HG03139 (cell line): Measurements from ENCODE around the gene ASF1B.
A peak's percentile ranks its signal among the peaks of the same experiment; 100 is the strongest.

Source experiments
- ATAC-seq: cut with Tn5 transposase; IDR thresholded peaks from one replicate; pipeline ENCODE4 v1.9.1; 2021; ENCODE audit not compliant: unreplicated experiment

Gene ASF1B

DNA sequence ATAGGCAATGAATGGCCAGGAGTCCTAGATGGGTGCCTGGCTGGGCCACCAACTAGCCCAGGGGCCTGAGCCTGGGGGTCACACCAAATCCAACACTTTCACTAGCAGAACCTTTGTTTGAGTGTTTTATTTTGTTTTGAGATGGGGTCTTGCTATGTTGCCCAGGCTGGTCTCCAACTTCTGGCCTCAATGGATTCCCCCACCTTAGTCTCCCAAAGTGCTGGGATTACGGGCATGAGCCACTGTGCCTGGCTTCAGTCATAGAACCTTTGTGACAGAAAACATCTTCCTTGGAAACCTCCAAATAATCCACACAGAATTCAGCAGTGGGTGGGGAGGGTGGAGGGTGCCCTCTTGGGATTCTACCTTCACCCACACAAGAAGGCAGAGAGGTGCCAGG is 24.9 kb downstream of the ASF1B start:
- no peak for ATAC-seq

DNA sequence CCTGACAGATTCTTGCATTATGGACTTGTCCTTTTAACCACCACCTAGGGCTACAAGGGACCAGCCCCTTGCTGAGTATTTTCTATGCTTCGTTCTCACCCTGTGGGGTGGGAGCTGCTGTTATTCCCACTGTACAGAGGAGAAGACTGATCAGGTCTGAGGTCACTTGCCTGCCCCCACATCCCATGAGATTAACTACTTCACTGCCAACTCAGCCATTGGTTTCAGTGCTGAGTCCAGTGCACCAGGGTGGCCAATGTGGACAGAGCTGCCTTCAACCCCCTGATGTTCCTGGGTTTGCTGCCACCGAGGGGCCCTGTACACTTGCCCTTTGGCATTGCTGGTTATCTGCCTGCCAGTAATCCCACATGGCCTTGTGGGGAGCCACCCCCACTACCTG is 25.7 kb downstream of the ASF1B start:
- no peak for ATAC-seq

DNA sequence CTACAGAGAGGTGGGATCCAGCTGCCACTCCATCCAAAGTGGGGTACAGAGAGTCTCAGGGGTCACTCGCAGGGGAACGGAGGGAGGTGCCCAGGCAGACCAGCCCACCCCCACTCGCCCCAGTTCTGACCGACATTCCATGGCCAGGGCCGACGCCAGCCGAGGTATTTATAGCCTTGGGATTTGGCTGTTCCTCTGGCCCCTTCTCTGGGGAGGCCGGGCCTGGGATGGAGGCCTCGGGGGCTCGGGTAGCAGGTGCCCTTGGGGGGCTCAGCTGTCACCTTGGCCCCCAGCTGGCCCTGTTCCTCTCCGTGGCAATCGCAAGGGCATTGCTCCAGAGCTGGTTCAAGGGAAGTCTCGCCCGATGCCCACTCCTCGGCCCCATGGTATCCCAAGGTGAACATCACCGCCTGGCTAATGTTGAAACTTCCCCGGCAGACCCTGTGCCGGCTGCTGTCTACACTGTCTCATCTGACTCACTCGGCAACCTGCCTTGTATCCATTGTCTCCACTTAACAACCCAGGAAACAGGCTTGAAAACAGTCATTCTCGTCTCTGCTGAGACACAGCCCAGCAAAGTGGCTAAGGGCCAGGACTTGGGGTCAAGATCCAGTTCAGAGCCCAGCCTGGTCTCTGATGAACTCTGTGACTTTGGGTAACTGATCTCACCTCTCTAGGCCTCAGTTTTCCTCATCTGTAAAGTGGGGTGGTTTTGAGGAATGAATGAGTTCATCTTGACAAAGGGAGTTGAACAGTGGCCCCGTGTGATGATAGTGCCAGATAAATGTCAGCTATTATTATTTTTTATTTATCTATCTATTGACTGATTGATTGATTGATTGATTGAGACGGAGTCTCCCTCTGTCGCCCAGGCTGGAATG is 28.6 kb downstream of the ASF1B start:
- ATAC-seq: no peak

DNA sequence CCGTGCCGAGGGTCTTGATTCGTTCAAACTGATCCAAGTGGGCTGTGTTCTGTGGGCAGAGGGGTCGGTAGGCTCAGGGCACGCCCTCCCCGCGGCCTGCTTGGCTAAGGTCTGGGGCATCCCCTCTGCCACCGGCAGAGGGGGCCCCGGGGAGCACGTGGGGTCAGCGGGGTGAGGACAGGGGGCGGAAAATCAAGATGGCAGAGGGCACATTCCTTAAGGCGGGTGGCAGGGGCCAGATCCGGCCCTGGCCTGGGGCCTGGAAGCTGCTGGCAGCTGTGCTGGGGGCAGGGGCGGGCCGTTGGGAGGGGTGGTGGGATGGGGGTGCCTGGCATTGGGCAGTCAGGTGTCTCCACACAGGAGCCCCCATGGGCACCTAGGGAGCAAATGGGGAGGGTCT is 29.5 kb downstream of the ASF1B start:
- no peak for ATAC-seq

DNA sequence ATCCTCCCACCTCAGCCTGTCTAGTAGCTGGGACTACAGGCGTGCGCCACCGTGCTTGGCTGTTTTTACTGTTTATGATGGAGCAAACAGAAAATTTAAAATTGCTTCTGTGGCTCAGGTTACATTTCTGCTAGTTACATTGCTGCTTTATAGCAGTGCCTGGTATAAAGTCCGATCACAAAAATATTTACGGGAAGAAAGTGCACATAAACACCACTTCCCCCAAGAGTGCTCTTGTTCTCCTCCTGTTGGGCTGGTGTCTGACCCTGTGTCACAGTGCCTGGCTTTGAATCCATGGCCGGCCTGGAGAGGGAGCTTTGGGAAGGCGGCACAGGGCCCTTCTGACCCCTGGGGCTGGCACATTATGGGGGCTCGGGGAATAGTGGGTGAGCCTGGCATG is 30.7 kb downstream of the ASF1B start:
- no peak for ATAC-seq

DNA sequence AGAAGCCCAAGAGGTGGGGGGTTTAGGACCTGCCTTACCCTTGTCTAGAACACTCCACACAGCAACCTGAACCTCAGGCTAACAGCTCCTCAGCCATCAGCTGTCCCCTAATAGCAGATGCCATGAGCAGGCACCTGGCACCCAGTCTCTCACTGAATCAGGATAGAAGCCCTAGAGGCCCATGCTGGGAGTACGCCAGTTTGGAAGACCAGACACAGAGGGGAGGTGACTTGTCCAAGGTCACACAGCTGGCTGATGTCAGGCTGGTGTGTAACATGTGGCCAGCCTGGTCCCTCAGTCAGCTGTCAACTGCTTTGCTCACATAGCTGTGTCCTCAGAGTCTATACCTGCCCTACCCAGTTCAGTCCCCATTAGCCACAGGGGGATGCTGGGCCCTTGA is 33.1 kb downstream of the ASF1B start:
- no peak for ATAC-seq

DNA sequence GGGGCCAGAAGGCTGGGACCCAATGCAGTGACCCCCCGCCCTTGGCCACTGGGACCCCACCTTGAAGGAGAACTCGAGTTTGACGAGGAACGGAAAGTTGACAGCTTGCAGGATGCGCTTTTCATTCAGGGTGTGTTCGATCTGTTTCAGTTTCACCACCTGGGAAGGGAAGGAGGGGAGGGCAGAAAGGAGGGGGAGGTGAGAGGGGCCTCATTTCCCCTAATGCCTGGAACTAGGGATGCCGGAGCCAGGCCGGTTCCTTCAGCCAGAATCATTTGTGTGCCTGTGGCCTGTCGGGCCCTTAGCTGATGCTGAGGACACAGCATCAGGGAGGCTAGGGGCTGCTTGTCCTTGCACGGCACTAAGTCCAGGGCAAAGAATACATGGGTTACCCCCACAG is 33.6 kb downstream of the ASF1B start:
- no peak for ATAC-seq

DNA sequence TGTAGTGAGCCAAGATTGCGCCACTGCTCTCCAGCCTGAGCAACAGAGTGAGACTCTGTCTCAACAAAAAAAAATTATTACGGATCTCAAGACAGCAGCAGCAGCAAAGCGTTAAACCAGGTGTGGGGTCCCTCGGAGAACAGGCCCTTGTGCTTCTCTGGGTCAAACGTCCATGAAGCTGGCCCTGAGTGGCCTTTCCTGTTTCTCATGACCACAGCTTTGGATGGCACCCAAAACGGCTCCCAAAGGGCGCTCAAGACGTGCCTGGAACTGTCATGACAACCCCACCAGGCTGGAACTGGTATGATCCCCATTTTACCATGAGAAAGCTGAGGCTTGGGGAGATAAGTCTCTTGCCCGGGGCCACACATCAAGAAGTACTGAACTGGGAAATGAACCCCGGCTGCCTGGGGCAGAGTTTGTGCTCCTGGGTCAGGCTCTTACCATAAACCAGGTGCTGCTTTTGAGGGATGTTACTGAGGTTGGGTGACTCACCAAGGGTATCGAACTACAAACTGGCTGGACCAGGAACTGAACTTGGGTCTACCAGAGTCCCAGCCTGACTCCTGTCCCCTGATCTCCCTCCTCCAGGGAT is 34.2 kb downstream of the ASF1B start:
- no peak for ATAC-seq

DNA sequence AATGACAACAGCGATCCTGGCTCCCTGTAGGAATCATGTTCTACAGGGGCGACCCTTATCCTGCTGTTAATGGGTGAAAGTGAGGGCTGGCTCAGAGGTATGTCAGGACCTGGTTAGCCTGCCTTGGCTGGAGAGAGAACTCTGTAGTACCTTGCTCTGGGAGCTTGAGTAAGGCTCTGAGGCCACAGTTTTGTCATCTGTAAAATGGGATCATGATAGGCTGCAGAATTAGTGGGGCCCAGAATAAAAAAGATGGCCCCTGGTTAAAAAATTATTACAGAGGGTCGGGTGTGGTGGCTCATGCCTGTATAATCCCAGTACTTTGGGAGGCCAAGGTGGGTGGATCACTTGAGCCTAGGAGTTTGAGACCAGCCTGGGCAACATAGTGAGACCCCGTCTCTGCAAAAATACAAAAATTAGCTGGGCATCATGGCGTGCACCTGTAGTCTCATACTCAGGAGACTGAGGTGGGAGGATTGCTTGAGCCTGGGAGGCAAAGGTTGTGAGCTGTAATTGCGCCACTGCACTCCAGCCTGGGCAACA is 35.3 kb downstream of the ASF1B start:
- no peak for ATAC-seq

DNA sequence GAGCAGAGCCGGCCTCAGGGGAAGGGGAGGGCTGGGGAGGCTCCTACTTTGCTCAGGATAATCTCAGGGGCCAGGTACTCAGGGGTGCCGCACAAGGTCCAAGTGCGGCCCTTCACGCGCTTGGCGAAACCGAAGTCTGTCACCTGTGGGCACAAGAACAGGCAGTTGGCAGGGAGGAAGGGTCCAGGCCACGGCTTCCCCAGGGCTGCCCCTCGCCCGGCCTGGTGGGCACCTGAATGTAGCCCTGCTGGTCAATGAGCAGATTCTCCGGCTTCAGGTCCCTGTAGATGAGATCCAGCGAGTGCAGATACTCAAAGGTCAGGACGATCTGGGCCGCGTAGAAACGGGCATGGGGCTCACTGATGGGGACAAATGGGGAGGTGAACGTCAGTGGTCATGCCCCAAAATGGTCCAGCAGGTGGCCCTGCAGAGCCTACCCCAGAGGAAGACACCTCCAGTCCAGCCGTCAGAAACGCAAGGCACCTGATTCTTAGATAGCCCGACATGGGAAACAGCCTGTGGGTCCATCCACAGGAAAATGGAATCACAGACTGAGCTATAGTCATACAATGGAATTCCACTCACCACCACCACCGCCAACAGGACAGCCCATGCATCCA is 38.7 kb downstream of the ASF1B start:
- no peak for ATAC-seq

DNA sequence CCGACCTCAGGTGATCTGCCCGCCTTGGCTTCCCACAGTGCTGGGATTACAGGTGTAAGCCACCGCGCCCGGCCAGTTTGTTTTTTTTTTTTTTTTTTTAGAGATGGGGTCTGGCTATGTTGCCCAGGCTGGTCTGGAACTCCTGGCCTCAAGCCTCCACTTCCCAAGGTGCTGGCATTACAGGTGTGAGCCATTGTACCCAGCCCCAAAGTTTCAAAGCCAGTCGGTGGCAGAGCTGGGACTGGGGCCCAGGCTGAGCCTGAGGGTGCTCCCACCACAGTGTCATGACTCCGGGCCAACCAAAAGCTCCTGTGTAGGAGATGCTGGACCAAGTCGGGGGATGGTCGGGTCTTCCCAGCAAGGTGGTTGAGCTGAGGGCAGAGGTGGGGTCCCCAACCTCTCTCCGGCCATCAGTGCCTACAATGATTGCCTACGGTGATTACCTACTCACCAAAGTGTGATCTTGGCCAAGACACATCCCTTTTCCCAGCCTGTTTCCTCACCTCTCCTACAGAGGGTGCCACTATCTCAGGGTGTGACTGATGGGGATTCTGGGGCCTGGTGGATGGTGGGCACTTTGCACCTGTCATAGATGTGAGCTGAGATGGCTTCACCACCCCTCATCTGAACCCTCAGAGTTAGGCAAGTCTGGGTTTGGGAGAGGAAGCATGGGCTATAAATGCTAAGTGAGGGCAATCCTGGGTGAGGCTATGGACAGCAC is 40.0 kb downstream of the ASF1B start:
- no peak for ATAC-seq

DNA sequence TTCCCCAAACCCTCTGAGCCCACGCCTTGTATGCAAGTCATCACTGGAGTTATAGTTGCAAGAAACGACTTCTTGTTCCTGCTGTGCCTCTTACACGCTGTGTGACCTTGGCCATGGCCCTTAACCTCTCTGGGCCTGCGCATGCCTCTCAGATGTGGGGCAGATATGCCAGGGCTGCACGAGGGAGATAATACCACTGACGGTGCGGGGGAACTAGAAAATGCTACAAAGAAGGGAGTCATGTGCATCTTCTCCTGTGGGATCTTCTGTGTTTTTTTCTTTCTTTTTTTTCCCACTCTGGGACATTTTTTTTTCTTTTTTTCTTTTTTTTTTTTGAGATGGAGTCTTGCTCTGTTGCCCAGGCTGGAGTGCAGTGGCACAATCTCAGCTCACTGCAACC is 41.5 kb downstream of the ASF1B start:
- ATAC-seq: no peak

DNA sequence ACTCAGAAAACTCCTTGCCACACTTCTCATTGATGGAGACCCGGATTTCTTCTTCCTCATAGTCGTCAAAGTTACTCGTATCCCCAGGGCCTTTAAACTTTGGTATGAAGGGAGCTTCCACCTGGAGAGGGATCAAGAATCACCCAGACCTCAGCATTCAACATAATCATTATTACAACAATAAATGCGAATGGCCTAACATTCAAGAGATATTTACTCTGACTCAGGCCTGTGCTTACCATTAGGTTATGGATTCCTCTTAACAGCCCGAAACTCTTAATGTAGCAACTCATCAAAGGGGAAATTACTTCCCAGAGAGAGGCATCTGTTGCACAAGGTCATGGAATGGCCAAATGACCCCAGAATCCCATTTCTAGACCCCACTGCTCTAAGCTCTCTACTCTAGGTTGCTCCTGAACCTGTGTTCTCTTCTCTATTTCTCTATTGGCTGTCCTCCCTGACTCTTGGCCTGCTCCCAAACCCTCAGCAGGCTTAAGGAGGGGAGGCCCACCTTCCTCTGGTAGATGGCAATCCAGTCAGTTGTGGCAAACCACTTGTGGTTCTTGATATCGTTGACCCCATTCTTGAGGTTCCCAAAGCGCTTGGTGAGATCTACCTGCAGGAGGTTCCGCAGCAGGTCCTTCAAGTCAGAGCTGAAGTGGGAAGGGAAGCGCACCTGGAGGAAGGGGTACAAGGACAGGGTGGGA is 43.1 kb downstream of the ASF1B start:
- no peak for ATAC-seq

DNA sequence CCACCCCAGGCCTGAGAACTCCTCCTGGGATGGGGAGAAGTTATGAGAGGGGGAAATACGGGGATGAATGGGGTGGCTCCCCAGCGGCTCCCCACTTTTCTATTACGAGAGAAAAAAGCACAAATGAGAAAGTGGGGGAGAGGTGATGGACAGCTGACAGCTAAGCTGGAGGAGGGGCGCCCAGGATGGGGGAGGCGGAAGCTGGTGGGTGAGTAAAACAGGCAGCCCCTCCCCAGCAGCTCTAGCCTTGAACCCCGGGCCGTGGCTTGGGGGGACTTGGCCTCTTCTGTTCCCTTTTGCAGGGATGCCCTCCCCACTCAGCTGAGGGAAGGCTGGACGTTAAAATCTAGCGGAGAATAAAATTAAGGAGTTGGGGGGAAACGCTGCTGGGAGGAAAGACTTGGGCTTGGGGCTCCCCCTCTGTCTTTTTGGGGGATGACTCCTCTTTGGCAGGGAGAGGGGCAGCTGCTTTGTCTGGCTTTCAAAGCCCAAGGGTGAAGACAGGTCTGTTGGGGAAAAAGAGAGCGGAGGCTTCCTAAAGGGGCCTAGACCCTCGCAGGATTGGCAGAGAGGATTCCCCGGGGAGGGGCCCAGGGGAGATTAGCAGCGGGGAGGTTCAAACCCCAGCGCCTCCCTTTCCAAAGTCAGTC is 44.5 kb downstream of the ASF1B start:
- no peak for ATAC-seq

DNA sequence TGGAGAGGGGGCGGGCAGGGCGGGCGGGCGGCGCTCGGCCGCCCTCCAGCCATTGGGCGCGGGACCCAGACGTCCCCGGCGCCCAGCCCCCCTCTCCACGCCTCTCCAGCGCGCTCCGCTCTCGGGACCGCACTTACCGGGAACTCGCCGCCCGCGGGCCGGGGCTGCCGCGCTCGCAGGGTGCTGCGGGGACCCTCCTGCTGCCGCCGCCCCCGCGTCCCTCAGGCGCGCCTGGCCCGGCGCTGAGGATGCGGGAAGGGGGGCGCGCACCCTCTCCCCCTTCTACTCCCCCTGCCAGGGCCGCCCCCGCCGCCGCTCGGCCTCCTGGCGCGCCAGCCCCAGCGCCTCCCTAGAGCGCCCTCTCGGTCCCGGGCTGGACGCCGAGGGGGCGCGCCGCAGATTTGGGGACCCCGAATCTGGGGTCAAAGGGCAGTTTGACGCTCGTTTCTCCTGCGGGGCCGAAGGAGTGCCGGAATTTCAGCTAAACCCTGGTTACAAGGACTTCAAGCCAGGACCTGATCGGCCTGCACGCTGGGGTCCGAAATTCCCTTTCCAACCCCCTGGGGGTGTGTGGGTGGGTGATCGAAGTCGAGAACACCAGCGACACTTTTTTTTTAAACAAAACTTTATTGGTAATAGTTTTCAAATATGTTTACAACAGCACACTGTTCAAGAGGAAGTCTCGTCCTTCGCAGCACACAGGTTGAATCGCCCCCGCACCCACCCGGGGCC is 45.1 kb downstream of the ASF1B start:
- peak; percentile 51 for ATAC-seq

DNA sequence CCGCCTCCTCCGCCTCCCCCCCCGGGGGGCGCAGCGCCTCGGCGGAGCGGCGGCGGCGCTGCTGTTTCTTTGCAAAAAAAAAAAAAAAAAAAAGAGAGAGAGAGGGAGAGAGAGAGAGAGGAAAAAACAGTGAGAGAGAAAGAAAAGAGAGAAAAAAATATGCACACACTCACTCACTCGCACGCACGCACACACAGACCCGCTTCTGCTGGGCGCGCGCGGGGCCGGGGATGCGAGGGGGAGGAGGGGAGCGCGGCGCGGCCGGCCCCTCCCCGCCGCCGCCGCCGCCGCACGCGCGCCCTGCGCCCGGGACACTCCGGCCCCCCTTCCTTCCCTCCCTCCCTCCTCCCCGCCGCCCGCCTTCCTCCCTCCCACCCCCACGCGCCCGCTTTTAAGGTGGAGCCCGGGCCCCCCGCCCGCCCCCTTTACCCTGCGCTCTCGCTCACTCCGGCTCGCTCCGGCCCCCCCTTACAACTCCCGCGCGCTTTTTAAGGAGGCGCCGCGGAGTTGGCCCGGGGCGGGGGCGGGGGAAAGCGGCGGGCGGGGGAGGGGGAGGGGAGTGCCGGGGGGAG is 45.8 kb downstream of the ASF1B start, which contains the start of gene SAMD1:
Gene SAMD1, minus strand, starts transcription at position 243 of the 572 bp plus-strand sequence.
- ATAC-seq: peak; percentile 25

DNA sequence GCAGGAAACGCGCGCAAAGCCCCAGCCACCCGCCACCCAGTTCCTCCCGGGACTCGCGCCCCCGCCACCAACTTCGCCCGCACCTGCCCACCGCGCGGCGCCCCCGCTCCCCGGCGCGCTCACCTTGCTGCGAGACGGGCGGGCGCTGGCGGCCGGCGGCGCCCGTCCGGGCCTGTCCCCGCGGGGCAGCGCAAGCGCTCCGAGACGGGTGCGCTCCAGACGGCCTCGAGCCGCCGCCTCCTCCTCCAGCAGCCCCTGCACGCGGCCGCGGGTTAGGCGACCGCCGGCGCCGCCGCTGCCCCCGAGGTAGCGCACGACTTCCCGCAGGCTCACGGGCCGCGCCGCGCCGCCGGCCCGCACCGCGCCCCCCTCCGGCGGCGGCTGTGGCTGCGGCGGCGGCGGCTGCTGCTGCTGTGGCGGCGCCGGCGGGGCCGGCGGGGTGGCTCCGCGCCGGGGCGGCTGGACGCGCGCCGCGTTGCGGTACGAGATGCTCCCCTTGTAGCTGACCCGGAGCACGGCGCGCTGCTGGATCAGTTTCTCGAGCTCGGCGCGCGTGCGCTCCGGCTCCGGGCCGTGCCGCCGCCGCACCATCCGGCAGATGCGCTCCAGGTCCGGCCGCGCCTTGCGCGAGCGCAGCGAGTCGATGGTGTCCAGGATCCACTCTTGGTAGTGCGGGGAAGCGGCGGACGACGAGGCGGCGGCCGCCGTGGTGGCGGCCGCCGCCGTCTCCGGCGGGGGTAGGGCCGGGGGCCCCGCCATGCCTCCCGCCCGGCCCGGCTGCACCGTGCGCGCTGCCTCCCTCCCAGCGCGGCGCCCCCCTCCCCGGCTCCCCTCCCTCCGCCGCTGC is 46.5 kb downstream of the ASF1B start:
- ATAC-seq: no peak

DNA sequence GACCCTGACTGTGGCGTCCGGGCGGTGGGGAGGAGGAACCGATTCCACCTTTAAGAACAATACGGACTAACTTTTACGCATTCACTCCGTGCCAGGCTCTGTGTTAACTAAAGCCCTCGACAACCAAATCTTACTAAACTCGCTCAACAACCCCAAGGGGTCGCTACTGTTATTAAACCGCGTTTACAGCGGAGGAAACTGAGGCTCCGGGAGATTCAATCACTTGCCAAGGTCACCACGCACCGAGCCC is 47.1 kb downstream of the ASF1B start:
- no peak for ATAC-seq
